Esophagus squamous epithelium (tissue), 4 donors: ENCODE results near the gene RERE.

Experiments
- POLR2A ChIP-seq, 4 donors: fragments of 450-650 bp; IDR thresholded peaks; one replicate each; pipeline ENCODE4 v1.6.1; 2017; ENCODE audit warnings: antibody characterized with exemption in 4 of 4, mild to moderate bottlenecking in 4 of 4, moderate library complexity in 3 of 4
- TF ChIP-seq, protein P1 (sequence below), 6 experiments: fragments of 450-650 bp in 4 of 6; fragments of 200-600 bp in 2 of 6; sonication (generic) in 2 of 6; IDR thresholded peaks; one replicate each; pipeline ENCODE4 v1.5.1; 2016 to 2019; ENCODE audit warnings: antibody characterized with exemption in 6 of 6, mild to moderate bottlenecking in 4 of 6, moderate library complexity in 4 of 6

DNA sequence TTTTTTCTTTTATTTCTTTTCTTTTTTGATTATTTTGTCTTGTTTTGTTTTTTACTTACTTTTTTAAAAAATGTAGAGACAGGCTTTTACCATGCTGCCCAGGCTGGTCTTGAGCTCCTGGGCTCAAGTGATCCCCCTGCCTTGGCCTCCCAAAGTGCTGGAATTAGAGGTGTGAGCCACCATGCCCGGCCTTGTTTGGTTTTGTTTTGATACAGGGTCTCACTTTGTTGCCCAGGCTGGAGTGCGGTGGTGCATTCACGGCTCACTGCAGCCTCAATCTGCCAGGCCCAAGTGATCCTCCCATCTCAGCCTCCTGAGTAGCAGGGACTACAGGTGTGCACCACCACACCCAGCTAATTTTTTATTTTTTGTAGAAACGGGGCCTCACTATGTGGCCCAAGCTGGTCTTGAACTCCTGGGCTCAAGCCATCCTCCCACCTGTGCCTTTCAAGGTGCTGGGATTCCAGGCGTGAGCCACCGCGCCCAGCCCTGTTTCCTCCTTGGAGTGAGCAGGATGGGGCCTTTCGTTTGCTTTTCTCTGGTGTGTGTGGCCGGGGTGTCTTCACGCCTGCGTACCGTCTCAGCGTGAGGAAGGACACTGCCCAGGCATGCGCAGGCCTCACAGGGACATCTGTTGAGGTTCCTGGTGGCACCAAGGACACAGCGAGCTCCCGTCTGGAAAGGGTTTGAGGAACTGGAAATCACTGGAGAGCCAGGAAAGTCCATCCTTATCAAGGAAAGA lies 484.0 kb downstream of the RERE start:
- TF ChIP-seq, protein P1, sequence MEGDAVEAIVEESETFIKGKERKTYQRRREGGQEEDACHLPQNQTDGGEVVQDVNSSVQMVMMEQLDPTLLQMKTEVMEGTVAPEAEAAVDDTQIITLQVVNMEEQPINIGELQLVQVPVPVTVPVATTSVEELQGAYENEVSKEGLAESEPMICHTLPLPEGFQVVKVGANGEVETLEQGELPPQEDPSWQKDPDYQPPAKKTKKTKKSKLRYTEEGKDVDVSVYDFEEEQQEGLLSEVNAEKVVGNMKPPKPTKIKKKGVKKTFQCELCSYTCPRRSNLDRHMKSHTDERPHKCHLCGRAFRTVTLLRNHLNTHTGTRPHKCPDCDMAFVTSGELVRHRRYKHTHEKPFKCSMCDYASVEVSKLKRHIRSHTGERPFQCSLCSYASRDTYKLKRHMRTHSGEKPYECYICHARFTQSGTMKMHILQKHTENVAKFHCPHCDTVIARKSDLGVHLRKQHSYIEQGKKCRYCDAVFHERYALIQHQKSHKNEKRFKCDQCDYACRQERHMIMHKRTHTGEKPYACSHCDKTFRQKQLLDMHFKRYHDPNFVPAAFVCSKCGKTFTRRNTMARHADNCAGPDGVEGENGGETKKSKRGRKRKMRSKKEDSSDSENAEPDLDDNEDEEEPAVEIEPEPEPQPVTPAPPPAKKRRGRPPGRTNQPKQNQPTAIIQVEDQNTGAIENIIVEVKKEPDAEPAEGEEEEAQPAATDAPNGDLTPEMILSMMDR (IDR thresholded peaks at IDR 0.05), result no peak
- TF ChIP-seq POLR2A (IDR thresholded peaks at IDR 0.05), result no peak
